GM23338 (cell line): ENCODE results near the gene BCR. TPM values are rescaled to one million over a fixed set of nuclear protein-coding genes. Genes with fewer than 3 reads are reported as not detected.

Experiments used
- ATAC-seq: fragments of 200-7000 bp; cut with Tn5 transposase; 3 replicates; pipeline ENCODE4 v1.9.1; 2020
- DNase-seq: peaks from one replicate; pipeline ENCODE4 v3.0.0-alpha.2; 2015; ENCODE audit warnings: low spot score
- H2AFZ ChIP-seq: fragments of 200-600 bp; sonication (generic); 2 replicates; pipeline ENCODE4 v1.8.0; 2016; ENCODE audit warnings: antibody characterized with exemption, mild to moderate bottlenecking, moderate library complexity
- H3F3A ChIP-seq: fragments of 200-600 bp; sonication (generic); replicated peaks from 2 replicates; pipeline ENCODE4 v1.8.0; 2017; ENCODE audit warnings: antibody characterized with exemption, mixed run types, low read depth
- H3K27ac ChIP-seq: fragments of 200-600 bp; sonication (generic); 2 replicates; pipeline ENCODE4 v1.6.1; 2016; ENCODE audit warnings: low read depth
- H3K27me3 ChIP-seq: fragments of 200-600 bp; sonication (generic); 2 replicates; pipeline ENCODE4 v1.8.0; 2016; ENCODE audit warnings: mild to moderate bottlenecking, mixed run types, moderate library complexity; ENCODE audit not compliant: insufficient read depth
- H3K36me3 ChIP-seq: fragments of 200-600 bp; sonication (generic); 2 replicates; pipeline ENCODE4 v1.8.0; 2016; ENCODE audit warnings: mild to moderate bottlenecking; ENCODE audit not compliant: insufficient read depth
- H3K4me1 ChIP-seq: fragments of 200-600 bp; sonication (generic); 2 replicates; pipeline ENCODE4 v1.8.0; 2016; ENCODE audit warnings: mild to moderate bottlenecking, moderate library complexity; ENCODE audit not compliant: insufficient read depth
- H3K4me2 ChIP-seq: fragments of 200-600 bp; sonication (generic); 2 replicates; pipeline ENCODE4 v1.7.1; 2017; ENCODE audit warnings: mixed run types
- H3K4me3 ChIP-seq: fragments of 200-600 bp; sonication (generic); 2 replicates; pipeline ENCODE4 v1.6.1; 2016; ENCODE audit warnings: mixed run types
- H3K79me2 ChIP-seq: fragments of 200-600 bp; sonication (generic); replicated peaks from 2 replicates; pipeline ENCODE4 v1.8.0; 2017; ENCODE audit warnings: mild to moderate bottlenecking; ENCODE audit not compliant: insufficient read depth
- H3K9me2 ChIP-seq: fragments of 200-600 bp; sonication (generic); 2 replicates; pipeline ENCODE4 v1.8.0; 2017; ENCODE audit not compliant: insufficient read depth
- H4K20me1 ChIP-seq: fragments of 200-600 bp; sonication (generic); replicated peaks from 2 replicates; pipeline ENCODE4 v1.8.0; 2017; ENCODE audit warnings: mild to moderate bottlenecking; ENCODE audit not compliant: insufficient read depth
- H3K27ac Mint-ChIP-seq: 2 replicates; pipeline ENCODE4 v1.8.0; 2020; ENCODE audit warnings: inconsistent platforms, mild to moderate bottlenecking, moderate library complexity, mixed read lengths
- H3K27me3 Mint-ChIP-seq: 3 replicates; pipeline ENCODE4 v1.8.0; 2022; ENCODE audit warnings: low read depth, mild to moderate bottlenecking, moderate library complexity, mixed read lengths, inconsistent platforms; ENCODE audit not compliant: insufficient read depth, poor library complexity
- H3K36me3 Mint-ChIP-seq: 3 replicates; pipeline ENCODE4 v1.8.0; 2021; ENCODE audit warnings: low read depth, mild to moderate bottlenecking, inconsistent platforms, moderate library complexity, mixed read lengths
- H3K4me1 Mint-ChIP-seq: 3 replicates; pipeline ENCODE4 v1.8.0; 2020; ENCODE audit warnings: mild to moderate bottlenecking, inconsistent platforms, mixed read lengths
- H3K4me3 Mint-ChIP-seq: 3 replicates; pipeline ENCODE4 v1.8.0; 2021; ENCODE audit warnings: moderate library complexity, mild to moderate bottlenecking, inconsistent platforms, mixed read lengths
- H3K9me3 Mint-ChIP-seq: 3 replicates; pipeline ENCODE4 v1.8.0; 2020; ENCODE audit warnings: moderate library complexity, mild to moderate bottlenecking, inconsistent platforms, mixed read lengths
- CREB1 ChIP-seq: fragments of 250-450 bp; sonication (Bioruptor Pico); IDR thresholded peaks from 2 replicates; pipeline ENCODE4 v1.5.0; 2020; ENCODE audit warnings: low read depth, mild to moderate bottlenecking, moderate library complexity
- ZNF114 ChIP-seq: fragments of 250-450 bp; sonication (Bioruptor Pico); IDR thresholded peaks from 2 replicates; pipeline ENCODE4 v1.5.0; 2020; ENCODE audit warnings: mild to moderate bottlenecking, moderate library complexity
- polyA plus RNA-seq: library from polyadenylated mRNA; unstranded; fragments of >200 nt; fragmentation: Nextera tagmentation; extraction: Ambion mirVana; gene quantifications from 2 replicates; pipeline ENCODE4 v1.2.1, GENCODE V29; 2016
- total RNA-seq: library from RNA; depleted of rRNA; stranded (reverse); fragments of >200 nt; shearing (Covaris generic); gene quantifications from 2 replicates; pipeline ENCODE4 v1.2.3, GENCODE V29; 2014
- TF ChIP-seq, protein P1 (sequence below): fragments of 250-450 bp; sonication (Bioruptor Pico); IDR thresholded peaks from 2 replicates; pipeline ENCODE4 v1.5.0; 2020; ENCODE audit warnings: mild to moderate bottlenecking, moderate library complexity
- TF ChIP-seq, protein P2 (sequence below), 2 experiments: fragments of 200-600 bp in 1 of 2; sonication (generic) in 1 of 2; conservative IDR thresholded peaks; 2 replicates each; pipeline versions ENCODE4 v1.5.1 to v1.6.1; 2016 to 2017; ENCODE audit warnings: antibody characterized with exemption in 2 of 2, low read depth in 2 of 2, mild to moderate bottlenecking in 2 of 2, moderate library complexity in 1 of 2

The BCR gene
- total and polyA plus RNA-seq, 2 experiments from 2014 or later: 17.7 to 121 TPM

GRCh38 chr22:23259916-23260644 lies 79.8 kb downstream of the BCR start:
- H3K4me2 ChIP-seq: no peak overlapping the region
- peak overlapping the region; percentile 68 for H3K27ac Mint-ChIP-seq
- H3K4me1 ChIP-seq: peaks cover 9% of the 10 kb centered on the region
- H2AFZ ChIP-seq: no peak overlapping the region
- peaks cover 52% of the 10 kb centered on the region for H3K36me3 Mint-ChIP-seq
- H3K4me3 ChIP-seq: no peak overlapping the region
- no peaks in the 10 kb centered on the region for H3K9me2 ChIP-seq
- DNase-seq: peak; percentile 84
- peaks cover 6% of the 10 kb centered on the region; the same call in 1 of the 2 replicates for H4K20me1 ChIP-seq
- H3F3A ChIP-seq: 0 out of 2 replicates have a peak, but pooled peaks cover 4% of the 10 kb centered on the region
- H3K4me1 Mint-ChIP-seq: peaks cover 23% of the 10 kb centered on the region
- H3K27ac ChIP-seq: peak overlapping the region; percentile 21; the same call in 1 of the 2 replicates
- ATAC-seq: peak; percentile 91
- H3K4me3 Mint-ChIP-seq: no peak overlapping the region
- TF ChIP-seq, protein P1, sequence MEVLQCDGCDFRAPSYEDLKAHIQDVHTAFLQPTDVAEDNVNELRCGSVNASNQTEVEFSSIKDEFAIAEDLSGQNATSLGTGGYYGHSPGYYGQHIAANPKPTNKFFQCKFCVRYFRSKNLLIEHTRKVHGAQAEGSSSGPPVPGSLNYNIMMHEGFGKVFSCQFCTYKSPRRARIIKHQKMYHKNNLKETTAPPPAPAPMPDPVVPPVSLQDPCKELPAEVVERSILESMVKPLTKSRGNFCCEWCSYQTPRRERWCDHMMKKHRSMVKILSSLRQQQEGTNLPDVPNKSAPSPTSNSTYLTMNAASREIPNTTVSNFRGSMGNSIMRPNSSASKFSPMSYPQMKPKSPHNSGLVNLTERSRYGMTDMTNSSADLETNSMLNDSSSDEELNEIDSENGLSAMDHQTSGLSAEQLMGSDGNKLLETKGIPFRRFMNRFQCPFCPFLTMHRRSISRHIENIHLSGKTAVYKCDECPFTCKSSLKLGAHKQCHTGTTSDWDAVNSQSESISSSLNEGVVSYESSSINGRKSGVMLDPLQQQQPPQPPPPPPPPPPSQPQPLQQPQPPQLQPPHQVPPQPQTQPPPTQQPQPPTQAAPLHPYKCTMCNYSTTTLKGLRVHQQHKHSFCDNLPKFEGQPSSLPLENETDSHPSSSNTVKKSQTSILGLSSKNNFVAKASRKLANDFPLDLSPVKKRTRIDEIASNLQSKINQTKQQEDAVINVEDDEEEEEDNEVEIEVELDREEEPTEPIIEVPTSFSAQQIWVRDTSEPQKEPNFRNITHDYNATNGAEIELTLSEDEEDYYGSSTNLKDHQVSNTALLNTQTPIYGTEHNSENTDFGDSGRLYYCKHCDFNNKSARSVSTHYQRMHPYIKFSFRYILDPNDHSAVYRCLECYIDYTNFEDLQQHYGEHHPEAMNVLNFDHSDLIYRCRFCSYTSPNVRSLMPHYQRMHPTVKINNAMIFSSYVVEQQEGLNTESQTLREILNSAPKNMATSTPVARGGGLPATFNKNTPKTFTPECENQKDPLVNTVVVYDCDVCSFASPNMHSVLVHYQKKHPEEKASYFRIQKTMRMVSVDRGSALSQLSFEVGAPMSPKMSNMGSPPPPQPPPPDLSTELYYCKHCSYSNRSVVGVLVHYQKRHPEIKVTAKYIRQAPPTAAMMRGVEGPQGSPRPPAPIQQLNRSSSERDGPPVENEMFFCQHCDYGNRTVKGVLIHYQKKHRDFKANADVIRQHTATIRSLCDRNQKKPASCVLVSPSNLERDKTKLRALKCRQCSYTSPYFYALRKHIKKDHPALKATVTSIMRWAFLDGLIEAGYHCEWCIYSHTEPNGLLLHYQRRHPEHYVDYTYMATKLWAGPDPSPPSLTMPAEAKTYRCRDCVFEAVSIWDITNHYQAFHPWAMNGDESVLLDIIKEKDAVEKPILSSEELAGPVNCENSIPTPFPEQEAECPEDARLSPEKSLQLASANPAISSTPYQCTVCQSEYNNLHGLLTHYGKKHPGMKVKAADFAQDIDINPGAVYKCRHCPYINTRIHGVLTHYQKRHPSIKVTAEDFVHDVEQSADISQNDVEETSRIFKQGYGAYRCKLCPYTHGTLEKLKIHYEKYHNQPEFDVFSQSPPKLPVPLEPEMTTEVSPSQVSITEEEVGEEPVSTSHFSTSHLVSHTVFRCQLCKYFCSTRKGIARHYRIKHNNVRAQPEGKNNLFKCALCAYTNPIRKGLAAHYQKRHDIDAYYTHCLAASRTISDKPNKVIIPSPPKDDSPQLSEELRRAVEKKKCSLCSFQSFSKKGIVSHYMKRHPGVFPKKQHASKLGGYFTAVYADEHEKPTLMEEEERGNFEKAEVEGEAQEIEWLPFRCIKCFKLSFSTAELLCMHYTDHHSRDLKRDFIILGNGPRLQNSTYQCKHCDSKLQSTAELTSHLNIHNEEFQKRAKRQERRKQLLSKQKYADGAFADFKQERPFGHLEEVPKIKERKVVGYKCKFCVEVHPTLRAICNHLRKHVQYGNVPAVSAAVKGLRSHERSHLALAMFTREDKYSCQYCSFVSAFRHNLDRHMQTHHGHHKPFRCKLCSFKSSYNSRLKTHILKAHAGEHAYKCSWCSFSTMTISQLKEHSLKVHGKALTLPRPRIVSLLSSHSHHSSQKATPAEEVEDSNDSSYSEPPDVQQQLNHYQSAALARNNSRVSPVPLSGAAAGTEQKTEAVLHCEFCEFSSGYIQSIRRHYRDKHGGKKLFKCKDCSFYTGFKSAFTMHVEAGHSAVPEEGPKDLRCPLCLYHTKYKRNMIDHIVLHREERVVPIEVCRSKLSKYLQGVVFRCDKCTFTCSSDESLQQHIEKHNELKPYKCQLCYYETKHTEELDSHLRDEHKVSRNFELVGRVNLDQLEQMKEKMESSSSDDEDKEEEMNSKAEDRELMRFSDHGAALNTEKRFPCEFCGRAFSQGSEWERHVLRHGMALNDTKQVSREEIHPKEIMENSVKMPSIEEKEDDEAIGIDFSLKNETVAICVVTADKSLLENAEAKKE: no peak
- TF ChIP-seq, protein P2, sequence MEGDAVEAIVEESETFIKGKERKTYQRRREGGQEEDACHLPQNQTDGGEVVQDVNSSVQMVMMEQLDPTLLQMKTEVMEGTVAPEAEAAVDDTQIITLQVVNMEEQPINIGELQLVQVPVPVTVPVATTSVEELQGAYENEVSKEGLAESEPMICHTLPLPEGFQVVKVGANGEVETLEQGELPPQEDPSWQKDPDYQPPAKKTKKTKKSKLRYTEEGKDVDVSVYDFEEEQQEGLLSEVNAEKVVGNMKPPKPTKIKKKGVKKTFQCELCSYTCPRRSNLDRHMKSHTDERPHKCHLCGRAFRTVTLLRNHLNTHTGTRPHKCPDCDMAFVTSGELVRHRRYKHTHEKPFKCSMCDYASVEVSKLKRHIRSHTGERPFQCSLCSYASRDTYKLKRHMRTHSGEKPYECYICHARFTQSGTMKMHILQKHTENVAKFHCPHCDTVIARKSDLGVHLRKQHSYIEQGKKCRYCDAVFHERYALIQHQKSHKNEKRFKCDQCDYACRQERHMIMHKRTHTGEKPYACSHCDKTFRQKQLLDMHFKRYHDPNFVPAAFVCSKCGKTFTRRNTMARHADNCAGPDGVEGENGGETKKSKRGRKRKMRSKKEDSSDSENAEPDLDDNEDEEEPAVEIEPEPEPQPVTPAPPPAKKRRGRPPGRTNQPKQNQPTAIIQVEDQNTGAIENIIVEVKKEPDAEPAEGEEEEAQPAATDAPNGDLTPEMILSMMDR (conservative IDR thresholded peaks at IDR 0.05; ENCODE audit: low read depth in 2 of 2): peak; percentile 33 to 77
- TF ChIP-seq CREB1 (CRISPR knock-in tag) (no peak), ZNF114 (CRISPR knock-in tag) (no peak)
- H3K9me3 Mint-ChIP-seq: no peaks in the 10 kb centered on the region; the same call in 2 of the 3 replicates
- H3K36me3 ChIP-seq: no peaks in the 10 kb centered on the region
- H3K27me3 ChIP-seq: no peaks in the 10 kb centered on the region
- H3K27me3 Mint-ChIP-seq: peaks cover 5% of the 10 kb centered on the region
- peaks cover 36% of the 10 kb centered on the region for H3K79me2 ChIP-seq
